Measurements from ENCODE around the gene NAPA. TPM values are rescaled to one million over a fixed set of nuclear protein-coding genes. Genes with fewer than 3 reads are reported as not detected.
A peak's percentile ranks its signal among the peaks of the same experiment; 100 is the strongest.

Gene NAPA
- total and polyA plus RNA-seq, 10 donors = 51.3 to 171 (median 89.8) TPM

GRCh38 chr19:47445937-47446402, 68.9 kb downstream of the NAPA start:
- 2 to 4% (median 3%) methylated on average over 22 of the region's 22 CpGs for WGBS, 5 donors

GRCh38 chr19:47445527-47445926, 69.3 kb downstream of the NAPA start:
- peaks cover 0 to 12% (median 0%) of the 10 kb centered on the region in 8 donors for H3K9me3 ChIP-seq
- TF ChIP-seq POLR2AphosphoS5 (IDR thresholded peaks at IDR 0.05) = no peak
- no peak for TF ChIP-seq CTCF (IDR thresholded peaks at IDR 0.05 in 8 of 11, conservative IDR thresholded peaks at IDR 0.05 in 3 of 11)
- TF ChIP-seq POLR2A (IDR thresholded peaks at IDR 0.05) = no peak
- H3K4me3 ChIP-seq = peak overlapping the region in 2 of 8 donors; percentile 10 to 45
- H3K27me3 ChIP-seq (replicated peaks in 1 of 7) = peaks cover 5 to 100% (median 73%) of the 10 kb centered on the region in 7 donors
- no peaks in the 10 kb centered on the region for H3K36me3 ChIP-seq
- intact Hi-C loops (cut with DNase I; ENCODE audit: low total_unique reads) = no loop called here
- 36 to 46% (median 42%) methylated on average over 4 of the region's 4 CpGs for WGBS, 5 donors
- H3K4me1 ChIP-seq = peaks cover 22 to 43% (median 39%) of the 10 kb centered on the region in 6 donors
- DNase-seq = no peak
- no peak overlapping the region for H3K27ac ChIP-seq

More at GRCh38 chr19:47445937-47446402, 68.9 kb downstream of the NAPA start:
- Histone ChIP-seq H3K4me3 (peak overlapping the region in 2 of 8 donors; percentile 10 to 45), H3K27me3 (replicated peaks in 1 of 7) (peaks cover 5 to 99% (median 73%) of the 10 kb centered on the region in 7 donors), H3K9me3 (peaks cover 0 to 12% (median 0%) of the 10 kb centered on the region in 8 donors), H3K36me3 (no peaks in the 10 kb centered on the region), H3K4me1 (peaks cover 22 to 43% (median 39%) of the 10 kb centered on the region in 6 donors), H3K27ac (no peak overlapping the region)
- intact Hi-C loops (cut with DNase I; ENCODE audit: low total_unique reads) = no loop called here
- TF ChIP-seq POLR2AphosphoS5 (IDR thresholded peaks at IDR 0.05) (peak in 2 of 3 donors; percentile 44 to 59), POLR2A (IDR thresholded peaks at IDR 0.05) (no peak)
- peak; percentile 92 for DNase-seq

GRCh38 chr19:47444388-47444821, 70.5 kb downstream of the NAPA start:
- Histone ChIP-seq H3K4me1 (peaks cover 22 to 43% (median 39%) of the 10 kb centered on the region in 6 donors), H3K27ac (no peak overlapping the region), H3K36me3 (no peaks in the 10 kb centered on the region), H3K27me3 (replicated peaks in 1 of 7) (peaks cover 5 to 98% (median 73%) of the 10 kb centered on the region in 7 donors), H3K9me3 (peaks cover 0 to 12% (median 0%) of the 10 kb centered on the region in 8 donors), H3K4me3 (peak overlapping the region in 1 of 8 donors; percentile 15)
- no peak for TF ChIP-seq POLR2A (IDR thresholded peaks at IDR 0.05)
- no peak for TF ChIP-seq CTCF (IDR thresholded peaks at IDR 0.05 in 8 of 11, conservative IDR thresholded peaks at IDR 0.05 in 3 of 11)
- TF ChIP-seq POLR2AphosphoS5 (IDR thresholded peaks at IDR 0.05) = no peak
- intact Hi-C loops (cut with DNase I; ENCODE audit: low total_unique reads) = no loop called here
- 7 to 22% (median 13%) methylated on average over 18 to 22 of the region's 22 CpGs for WGBS, 5 donors
- DNase-seq = no peak

DNA sequence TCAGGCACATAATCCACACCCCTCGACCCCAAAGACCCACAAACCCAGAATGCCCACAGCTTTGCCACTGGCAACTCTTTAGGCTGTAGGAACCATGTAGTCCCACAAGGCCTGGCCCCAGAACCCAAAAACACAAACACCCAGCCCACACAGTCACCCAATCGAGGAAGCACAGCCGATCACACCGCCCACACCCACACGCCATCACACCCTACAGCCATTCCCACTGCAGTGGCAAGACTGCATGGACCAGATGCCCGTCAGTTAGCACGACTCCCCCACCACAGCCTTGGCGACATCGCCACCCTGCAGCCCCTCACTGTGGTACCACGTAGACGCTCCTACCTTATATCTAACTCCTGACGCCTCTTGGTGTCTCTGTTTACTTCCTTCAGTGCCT, 71.5 kb downstream of the NAPA start:
- H3K27me3 ChIP-seq (replicated peaks in 1 of 7) = peaks cover 5 to 98% (median 70%) of the 10 kb centered on the region in 7 donors
- DNase-seq = no peak
- no peak overlapping the region for H3K4me3 ChIP-seq
- TF ChIP-seq POLR2A (IDR thresholded peaks at IDR 0.05) = no peak
- TF ChIP-seq CTCF (IDR thresholded peaks at IDR 0.05 in 8 of 11, conservative IDR thresholded peaks at IDR 0.05 in 3 of 11) = no peak
- H3K27ac ChIP-seq = no peak overlapping the region
- 55 to 63% (median 59%) methylated on average over 12 of the region's 12 CpGs for WGBS, 5 donors
- no peaks in the 10 kb centered on the region for H3K36me3 ChIP-seq
- peaks cover 22 to 43% (median 39%) of the 10 kb centered on the region in 6 donors for H3K4me1 ChIP-seq
- peaks cover 0 to 12% (median 0%) of the 10 kb centered on the region in 8 donors for H3K9me3 ChIP-seq
- intact Hi-C loops (cut with DNase I; ENCODE audit: low total_unique reads) = no loop called here

Measured in spleen (tissue), 11 donors.